ENCODE results near the gene CATSPERZ. TPM values are rescaled to one million over a fixed set of nuclear protein-coding genes. Genes with fewer than 3 reads are reported as not detected.

The CATSPERZ gene, protein sequence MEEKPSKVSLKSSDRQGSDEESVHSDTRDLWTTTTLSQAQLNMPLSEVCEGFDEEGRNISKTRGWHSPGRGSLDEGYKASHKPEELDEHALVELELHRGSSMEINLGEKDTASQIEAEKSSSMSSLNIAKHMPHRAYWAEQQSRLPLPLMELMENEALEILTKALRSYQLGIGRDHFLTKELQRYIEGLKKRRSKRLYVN
- total RNA-seq: under 1 TPM in 1 of 2 experiments, not detected in 1; 0.39 TPM

DNA sequence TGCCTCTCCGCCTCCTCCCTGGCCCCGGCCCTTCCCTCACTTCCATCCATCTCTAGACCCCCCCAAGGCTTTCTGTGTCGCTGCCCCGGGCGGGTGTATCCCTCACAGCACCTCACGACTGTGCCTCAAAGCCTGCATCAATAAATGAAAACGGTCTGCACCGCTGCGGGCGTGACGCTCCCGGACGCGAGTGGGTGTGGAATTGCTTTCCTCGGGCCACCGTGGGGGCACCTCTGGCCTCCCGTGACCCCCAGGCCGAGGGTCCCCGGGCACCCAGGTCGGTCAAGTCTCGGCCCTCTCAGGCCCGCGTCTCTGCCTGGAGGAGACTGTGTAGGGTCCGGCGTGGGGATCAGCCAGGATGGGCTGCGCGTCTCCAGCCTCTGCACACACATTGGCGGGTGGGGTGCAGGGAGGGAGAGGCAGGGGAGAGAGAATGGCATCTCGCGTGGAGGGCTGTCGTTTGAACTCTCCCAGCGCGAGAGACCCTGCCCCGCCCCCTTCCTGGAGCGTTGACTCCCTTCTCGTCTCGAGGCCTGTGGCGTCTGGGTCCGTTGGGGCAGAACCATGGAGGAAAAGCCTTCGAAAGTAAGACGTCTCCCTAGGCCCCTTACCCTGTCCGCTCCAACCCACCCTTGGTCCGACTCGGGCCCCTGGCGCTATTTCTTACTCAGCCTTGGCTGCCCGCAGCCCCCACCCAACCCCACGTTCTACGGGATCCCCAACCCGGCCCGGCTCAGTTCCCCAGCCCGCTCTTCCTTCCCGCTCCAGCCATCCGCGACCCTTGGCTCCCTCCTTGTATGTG, at the start of gene CATSPERZ:
Gene CATSPERZ, plus strand, starts transcription at position 512 of the 802 bp plus-strand sequence. Its CDS starts 53 bp downstream, at position 565.
- Mint-ChIP-seq H3K4me3 (peak within 1 kb of the TSS; percentile 56), H3K4me1 (peaks cover 23% of the 10 kb centered on the region), H3K9me3 (ENCODE audit: low read depth) (no peaks in the 10 kb centered on the region), H3K36me3 (ENCODE audit: low read depth) (no peaks in the 10 kb centered on the region), H3K27ac (no peak within 1 kb of the TSS), H3K27me3 (peaks cover 50% of the 10 kb centered on the region)
- CTCF ChIA-PET: interaction anchor here (0.7 to 5.4 kb wide), 19 partner anchors 7 to 96 kb away, joined by 3 to 111 read pairs (median 5); partner anchors contain the start of genes BAD, FERMT3, GPR137 and KCNK4
- POLR2A ChIA-PET: no interaction called here
- intact Hi-C loops (cut with DNase I, micrococcal nuclease): loop anchor here (1.0 to 10.0 kb wide), 4 partner anchors 300 to 1415 kb away; partner anchors contain the start of genes OTUB1 (in 1 of the 2), SLC3A2 (in 1 of the 2) and ZFTA (in 1 of the 2)
- no peak for ATAC-seq
- peak; percentile 37 for DNase-seq

- H3K27me3 Mint-ChIP-seq: no peaks in the 10 kb centered on the region
- no peaks in the 10 kb centered on the region for H3K9me3 Mint-ChIP-seq (ENCODE audit: low read depth)
- no peak for ATAC-seq
- peaks cover 5% of the 10 kb centered on the region for H3K36me3 Mint-ChIP-seq (ENCODE audit: low read depth)
- peaks cover 15% of the 10 kb centered on the region for H3K4me1 Mint-ChIP-seq
- peak overlapping the region; percentile 71 for H3K4me3 Mint-ChIP-seq
- intact Hi-C loops (cut with DNase I, micrococcal nuclease): loop anchor here (1.0 kb wide), 4 partner anchors 19 to 54 kb away; partner anchors contain the start of gene GPR137 (in 1 of the 2)
- no peak for DNase-seq
- H3K27ac Mint-ChIP-seq: no peak overlapping the region
- ChIA-PET POLR2A (no interaction called here), CTCF (interaction anchor here (0.5 to 3.2 kb wide), 16 partner anchors 9 to 443 kb away, joined by 3 to 20 read pairs (median 4); partner anchors contain the start of genes CATSPERZ, ESRRA, FERMT3 and FKBP2)
Observed at GRCh38 chr11:64250415-64251015, 49.6 kb upstream of the CATSPERZ start.

- peaks cover 15% of the 10 kb centered on the region for H3K4me1 Mint-ChIP-seq
- no peak within 1 kb of the TSS for H3K27ac Mint-ChIP-seq
- CTCF ChIA-PET: interaction anchor here (0.6 to 3.2 kb wide), 15 partner anchors 10 to 1423 kb away, joined by 3 to 20 read pairs (median 5); partner anchors contain the start of genes ESRRA and FKBP2
- DNase-seq (peak; percentile 78), ATAC-seq (peak; percentile 62)
- H3K36me3 Mint-ChIP-seq (ENCODE audit: low read depth): no peaks in the 10 kb centered on the region
- H3K4me3 Mint-ChIP-seq: peak within 1 kb of the TSS; percentile 84
- H3K9me3 Mint-ChIP-seq (ENCODE audit: low read depth): no peaks in the 10 kb centered on the region
- intact Hi-C loops (cut with DNase I, micrococcal nuclease): loop anchor here (1.0 kb wide), 3 partner anchors 18 to 53 kb away; partner anchors contain the start of gene GPR137 (in 1 of the 2)
- POLR2A ChIA-PET: no interaction called here
- no peaks in the 10 kb centered on the region for H3K27me3 Mint-ChIP-seq
Observed at GRCh38 chr11:64251016-64251752, 49.0 kb upstream of the CATSPERZ start, which contains the start of gene PLCB3. PLCB3 (plus strand) TSS chr11:64251530; CDS start chr11:64251650, 120 bp downstream.

GRCh38 chr11:64251753-64252002, 48.5 kb upstream of the CATSPERZ start:
- CTCF ChIA-PET: interaction anchor here (0.6 to 3.2 kb wide), 11 partner anchors 10 to 1424 kb away, joined by 3 to 16 read pairs (median 5); partner anchors contain the start of genes ESRRA and FKBP2
- POLR2A ChIA-PET: interaction anchor here (0.6 kb wide), 1 partner anchor 66 kb away, joined by 3 read pairs; the partner anchor contains the start of genes PRDX5 and TRMT112

GRCh38 chr11:64252003-64252872, 47.9 kb upstream of the CATSPERZ start:
- Mint-ChIP-seq H3K27ac (no peak overlapping the region), H3K4me3 (peak overlapping the region; percentile 84), H3K4me1 (peaks cover 13% of the 10 kb centered on the region), H3K36me3 (ENCODE audit: low read depth) (no peaks in the 10 kb centered on the region), H3K27me3 (no peaks in the 10 kb centered on the region), H3K9me3 (ENCODE audit: low read depth) (no peaks in the 10 kb centered on the region)
- DNase-seq (peak; percentile 52), ATAC-seq (no peak)
- POLR2A ChIA-PET: interaction anchor here (0.6 kb wide), 1 partner anchor 65 kb away, joined by 3 read pairs; the partner anchor contains the start of genes PRDX5 and TRMT112
- intact Hi-C loops (cut with DNase I, micrococcal nuclease): no loop called here
- CTCF ChIA-PET: interaction anchor here (0.5 to 3.2 kb wide), 15 partner anchors 10 to 1774 kb away, joined by 3 to 16 read pairs (median 3); partner anchors contain the start of genes CATSPER1, ESRRA and FKBP2

More at GRCh38 chr11:64251753-64252002, 48.5 kb upstream of the CATSPERZ start:
- DNase-seq: no peak
- H3K4me1 Mint-ChIP-seq: peaks cover 15% of the 10 kb centered on the region
- H3K27ac Mint-ChIP-seq: no peak overlapping the region
- H3K4me3 Mint-ChIP-seq: peak overlapping the region; percentile 84
- H3K27me3 Mint-ChIP-seq: no peaks in the 10 kb centered on the region
- no peaks in the 10 kb centered on the region for H3K36me3 Mint-ChIP-seq (ENCODE audit: low read depth)
- intact Hi-C loops (cut with DNase I, micrococcal nuclease): loop anchor here (1.0 kb wide), 3 partner anchors 18 to 53 kb away; partner anchors contain the start of gene GPR137 (in 1 of the 2)
- H3K9me3 Mint-ChIP-seq (ENCODE audit: low read depth): no peaks in the 10 kb centered on the region
- ATAC-seq: no peak

GRCh38 chr11:64253043-64253442, 47.1 kb upstream of the CATSPERZ start:
- peak overlapping the region; percentile 84 for H3K4me3 Mint-ChIP-seq
- CTCF ChIA-PET: interaction anchor here (0.7 to 1.4 kb wide), 4 partner anchors 10 to 640 kb away, joined by 3 to 8 read pairs (median 3); partner anchors contain the start of gene FERMT3
- H3K36me3 Mint-ChIP-seq (ENCODE audit: low read depth): no peaks in the 10 kb centered on the region
- no peaks in the 10 kb centered on the region for H3K27me3 Mint-ChIP-seq
- no peaks in the 10 kb centered on the region for H3K9me3 Mint-ChIP-seq (ENCODE audit: low read depth)
- ATAC-seq (no peak), DNase-seq (no peak)
- POLR2A ChIA-PET: no interaction called here
- peaks cover 13% of the 10 kb centered on the region for H3K4me1 Mint-ChIP-seq
- no peak overlapping the region for H3K27ac Mint-ChIP-seq
- intact Hi-C loops (cut with DNase I, micrococcal nuclease): no loop called here

DNA sequence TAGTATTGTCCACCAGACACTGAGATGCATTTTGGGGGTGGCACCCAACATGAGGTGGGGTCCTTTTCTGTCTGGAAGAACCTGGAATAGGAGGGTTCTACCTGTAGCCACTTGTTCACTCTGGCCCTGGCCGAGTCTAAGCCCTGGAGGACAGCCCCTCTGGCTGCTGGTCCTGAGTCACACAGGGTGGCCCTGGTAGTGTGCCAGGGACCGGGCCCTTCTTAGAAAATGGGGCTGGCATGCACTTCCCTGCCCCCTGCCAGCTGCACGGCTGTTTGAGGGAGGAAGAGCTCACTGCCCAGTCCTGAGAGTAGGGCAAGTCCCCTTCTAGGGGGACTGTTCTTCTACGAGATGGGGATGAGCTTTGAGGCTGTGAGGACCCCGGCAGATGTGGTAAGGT, 46.7 kb upstream of the CATSPERZ start:
- no peaks in the 10 kb centered on the region for H3K9me3 Mint-ChIP-seq (ENCODE audit: low read depth)
- peaks cover 13% of the 10 kb centered on the region for H3K4me1 Mint-ChIP-seq
- no peak for ATAC-seq
- ChIA-PET CTCF (interaction anchor here (1.2 to 1.3 kb wide), 2 partner anchors 14 to 46 kb away, joined by 3 read pairs; partner anchors contain the start of gene FERMT3), POLR2A (no interaction called here)
- no peak for DNase-seq
- H3K27me3 Mint-ChIP-seq: no peaks in the 10 kb centered on the region
- H3K27ac Mint-ChIP-seq: no peak overlapping the region
- H3K36me3 Mint-ChIP-seq (ENCODE audit: low read depth): no peaks in the 10 kb centered on the region
- intact Hi-C loops (cut with DNase I, micrococcal nuclease): no loop called here
- peak overlapping the region; percentile 84 for H3K4me3 Mint-ChIP-seq

DNA sequence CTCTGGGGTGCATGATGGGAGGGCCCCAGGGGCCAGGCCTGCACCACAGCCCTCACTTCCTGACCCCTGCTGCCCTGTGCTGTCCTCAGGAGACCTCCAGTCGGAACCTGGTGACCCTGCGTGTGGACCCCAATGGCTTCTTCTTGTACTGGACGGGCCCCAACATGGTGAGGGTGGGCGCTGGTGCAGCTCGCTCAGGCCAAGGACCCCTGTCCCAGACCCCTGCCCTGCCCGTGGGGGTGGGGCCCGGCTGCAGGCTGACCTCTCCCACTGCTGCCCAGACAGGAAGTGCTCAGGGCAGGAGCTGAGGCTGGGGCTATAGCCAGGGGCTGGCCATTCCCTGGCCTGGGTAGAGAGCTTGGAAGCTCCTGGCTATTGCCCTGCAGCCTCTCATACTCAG, 45.8 kb upstream of the CATSPERZ start:
- H3K9me3 Mint-ChIP-seq (ENCODE audit: low read depth): no peaks in the 10 kb centered on the region
- no peak overlapping the region for H3K27ac Mint-ChIP-seq
- ChIA-PET POLR2A (interaction anchor here (1.0 kb wide), 1 partner anchor 65 kb away, joined by 5 read pairs; no protein-coding TSS in a partner anchor), CTCF (interaction anchor here (1.2 to 1.3 kb wide), 2 partner anchors 14 to 47 kb away, joined by 3 read pairs; partner anchors contain the start of gene FERMT3)
- H3K27me3 Mint-ChIP-seq: no peaks in the 10 kb centered on the region
- no peak overlapping the region for H3K4me3 Mint-ChIP-seq
- no peak for DNase-seq
- intact Hi-C loops (cut with DNase I, micrococcal nuclease): no loop called here
- no peak for ATAC-seq
- H3K4me1 Mint-ChIP-seq: peaks cover 13% of the 10 kb centered on the region
- H3K36me3 Mint-ChIP-seq (ENCODE audit: low read depth): peaks cover 2% of the 10 kb centered on the region

- Mint-ChIP-seq H3K27me3 (no peaks in the 10 kb centered on the region), H3K4me3 (no peak overlapping the region), H3K27ac (no peak overlapping the region), H3K9me3 (ENCODE audit: low read depth) (no peaks in the 10 kb centered on the region), H3K4me1 (peaks cover 20% of the 10 kb centered on the region), H3K36me3 (ENCODE audit: low read depth) (peaks cover 6% of the 10 kb centered on the region)
- intact Hi-C loops (cut with DNase I, micrococcal nuclease): no loop called here
- ATAC-seq (no peak), DNase-seq (no peak)
- ChIA-PET CTCF (interaction anchor here (0.6 to 1.2 kb wide), 3 partner anchors 12 to 488 kb away, joined by 3 read pairs; no protein-coding TSS in a partner anchor), POLR2A (interaction anchor here (1.0 kb wide), 1 partner anchor 66 kb away, joined by 5 read pairs; no protein-coding TSS in a partner anchor)
Observed at GRCh38 chr11:64255135-64256128, 44.7 kb upstream of the CATSPERZ start.
